ENCODE results near the gene PLK5. TPM values are rescaled to one million over a fixed set of nuclear protein-coding genes. Genes with fewer than 3 reads are reported as not detected.

PLK5 gene
- total RNA-seq, 1 donor, result under 0.01 TPM

- no peak overlapping the region for H3K4me3 ChIP-seq (ENCODE audit: low read depth, low read length)
- TF ChIP-seq CTCF (IDR thresholded peaks at IDR 0.05; ENCODE audit: insufficient read depth, low read depth, low read length), result no peak
- DNase-seq (ENCODE audit: low read depth), result no peak
Observed at GRCh38 chr19:1577090-1577928, 53.4 kb downstream of the PLK5 start.

DNA sequence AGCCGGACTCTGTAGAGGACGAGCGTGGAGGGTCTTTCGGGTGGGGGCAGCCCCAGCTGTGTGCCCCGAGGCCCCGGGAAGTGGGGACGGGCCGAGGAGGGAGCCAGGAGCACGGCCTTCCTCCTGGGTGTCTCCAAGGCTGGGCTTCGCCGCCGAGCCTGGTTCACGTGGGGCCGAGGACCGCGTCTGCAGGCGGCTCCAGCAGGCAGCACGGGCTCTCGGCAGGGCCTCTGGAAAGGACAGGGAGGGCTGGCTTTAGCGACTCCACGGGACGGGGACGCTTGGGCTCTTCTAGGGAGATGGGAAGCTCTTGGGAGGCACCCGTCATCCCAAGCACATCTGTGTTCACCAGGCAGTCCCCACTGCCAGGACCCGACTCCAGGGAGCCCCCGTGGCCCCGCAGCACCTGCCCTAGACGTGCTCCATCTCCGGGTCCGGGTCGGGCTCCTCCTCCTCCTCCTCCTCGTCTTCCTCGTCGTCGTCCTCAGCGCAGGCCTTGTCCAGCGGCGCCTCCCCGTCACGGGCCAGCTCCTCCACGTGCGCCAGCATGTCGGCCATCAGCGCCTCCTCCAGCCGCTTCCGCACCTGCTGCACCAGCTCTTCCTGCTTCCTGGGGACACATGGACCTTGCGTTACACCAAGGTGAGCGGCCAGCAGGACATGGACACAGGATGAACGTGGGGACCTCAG is 54.2 kb downstream of the PLK5 start:
- TF ChIP-seq CTCF (IDR thresholded peaks at IDR 0.05; ENCODE audit: insufficient read depth, low read depth, low read length), result no peak
- no peak for DNase-seq (ENCODE audit: low read depth)
- H3K4me3 ChIP-seq (ENCODE audit: low read depth, low read length), result no peak overlapping the region

DNA sequence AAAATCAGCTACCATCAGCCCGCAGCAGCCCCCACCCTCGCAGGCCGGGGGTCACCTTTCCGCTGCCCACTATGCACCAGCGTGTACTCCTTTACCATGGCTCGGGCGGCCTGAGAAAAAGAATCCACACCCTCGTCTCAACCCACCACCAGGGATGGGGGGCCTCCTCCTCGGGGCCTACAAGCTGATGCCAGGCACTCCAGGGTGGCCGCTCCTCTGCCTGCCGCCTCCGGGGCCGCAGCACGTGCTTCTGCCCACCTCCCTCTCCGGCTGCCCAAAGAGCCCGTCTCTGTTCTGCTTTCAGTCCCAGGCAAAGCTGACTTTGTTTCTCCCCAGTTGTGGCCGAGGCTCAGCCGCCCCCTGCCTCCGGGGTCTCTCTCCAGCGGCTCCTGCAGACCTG is 55.3 kb downstream of the PLK5 start:
- DNase-seq (ENCODE audit: low read depth), result no peak
- no peak for TF ChIP-seq CTCF (IDR thresholded peaks at IDR 0.05; ENCODE audit: insufficient read depth, low read depth, low read length)
- no peak overlapping the region for H3K4me3 ChIP-seq (ENCODE audit: low read depth, low read length)

DNA sequence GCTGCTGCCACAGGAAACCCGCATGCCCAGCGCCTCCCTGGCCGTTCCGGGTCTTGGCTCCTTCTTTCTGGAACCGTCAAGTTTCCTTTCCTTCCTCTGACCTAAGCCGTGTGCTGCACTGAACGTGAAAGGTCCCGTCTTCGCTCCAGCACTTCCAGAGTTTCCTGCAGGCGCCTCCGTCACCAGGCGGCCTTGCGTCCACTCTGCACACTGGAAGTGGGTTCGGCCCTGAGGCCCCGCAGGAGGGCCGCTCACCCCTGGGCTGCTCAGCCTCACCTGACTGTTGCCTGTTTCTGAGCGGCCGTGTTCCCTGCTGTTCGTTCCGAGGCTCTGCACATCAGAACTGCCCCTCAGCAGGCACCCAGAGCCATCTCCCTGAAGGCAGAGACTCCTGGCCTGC is 56.5 kb downstream of the PLK5 start:
- no peak for DNase-seq (ENCODE audit: low read depth)
- no peak overlapping the region for H3K4me3 ChIP-seq (ENCODE audit: low read depth, low read length)
- no peak for TF ChIP-seq CTCF (IDR thresholded peaks at IDR 0.05; ENCODE audit: insufficient read depth, low read depth, low read length)

DNA sequence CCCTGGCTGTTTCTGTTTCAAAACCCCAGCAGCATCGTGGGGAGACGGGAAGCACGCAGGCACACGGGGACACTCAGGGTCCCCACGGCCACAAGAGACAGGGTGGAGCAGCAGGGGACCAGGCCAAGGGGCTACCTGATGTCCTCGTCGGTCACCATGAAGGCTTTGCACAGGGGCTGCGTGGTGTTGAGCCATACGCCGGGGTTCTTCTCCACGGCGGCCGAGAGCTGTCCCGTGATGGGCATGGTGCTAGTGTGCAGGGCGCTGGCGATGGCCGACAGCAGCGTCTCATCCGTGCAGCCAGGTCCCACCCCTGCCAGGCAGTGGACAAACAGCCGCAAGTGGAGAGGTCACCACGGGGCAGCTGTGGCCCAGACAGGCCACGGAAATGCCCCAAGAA is 57.1 kb downstream of the PLK5 start:
- no peak for TF ChIP-seq CTCF (IDR thresholded peaks at IDR 0.05; ENCODE audit: insufficient read depth, low read depth, low read length)
- no peak for DNase-seq (ENCODE audit: low read depth)
- no peak overlapping the region for H3K4me3 ChIP-seq (ENCODE audit: low read depth, low read length)

DNA sequence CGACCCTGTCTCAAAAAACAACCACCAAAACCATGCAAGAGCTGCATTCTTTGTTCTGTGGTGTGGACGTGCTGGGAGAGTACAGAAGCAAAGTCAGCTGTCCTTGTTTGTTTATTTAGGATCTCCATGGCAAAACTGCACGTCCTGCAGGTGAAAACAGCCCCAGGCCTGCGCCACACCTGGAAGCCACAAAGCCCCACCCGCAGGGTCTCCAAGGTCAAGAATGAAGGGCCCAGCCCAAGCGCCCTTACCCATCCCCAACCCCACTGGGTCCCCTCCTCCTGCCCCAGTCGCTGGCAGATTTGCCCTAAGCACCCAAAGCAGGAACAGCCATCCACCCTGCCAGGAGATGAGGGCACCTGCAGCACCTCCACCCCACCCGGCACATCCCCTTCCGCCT is 58.3 kb downstream of the PLK5 start:
- no peak for TF ChIP-seq CTCF (IDR thresholded peaks at IDR 0.05; ENCODE audit: insufficient read depth, low read depth, low read length)
- DNase-seq (ENCODE audit: low read depth), result no peak
- H3K4me3 ChIP-seq (ENCODE audit: low read depth, low read length), result no peak overlapping the region

Measured in fibroblast of villous mesenchyme (primary cell).